Ovary (tissue), 9 donors: ENCODE results near the gene DEPDC5. TPM values are rescaled to one million over a fixed set of nuclear protein-coding genes. Genes with fewer than 3 reads are reported as not detected.

Experiments
- DNase-seq, 5 donors: peaks; one replicate each; pipeline ENCODE4 v3.0.0-alpha.2; 2019 to 2020
- H3K27ac ChIP-seq, 2 donors: fragments of 200-600 bp; one replicate each; pipeline versions ENCODE4 v1.5.1 to v1.8.0; 2019 to 2022
- H3K27me3 ChIP-seq: fragments of 200-600 bp; one replicate; pipeline ENCODE4 v1.8.0; 2022
- H3K36me3 ChIP-seq: fragments of 200-600 bp; sonication (generic); one replicate; pipeline ENCODE4 v1.5.1; 2019
- H3K4me1 ChIP-seq: one replicate; pipeline ENCODE4 v1.8.1; 2013; ENCODE audit warnings: mild to moderate bottlenecking, moderate library complexity; ENCODE audit not compliant: insufficient read depth
- H3K4me3 ChIP-seq: fragments of 200-600 bp; sonication (generic); one replicate; pipeline ENCODE4 v1.5.1; 2017
- H3K9me3 ChIP-seq, 2 donors: fragments of 200-600 bp in 1 of 2; sonication (generic) in 1 of 2; one replicate each; pipeline versions ENCODE4 v1.5.1 to v1.8.1; 2013 to 2019; ENCODE audit warnings: mild to moderate bottlenecking in 1 of 2, moderate library complexity in 1 of 2
- EP300 ChIP-seq: sonication (generic); formaldehyde crosslinking; IDR thresholded peaks from one replicate; pipeline ENCODE4 v1.6.1; 2017; ENCODE audit warnings: antibody characterized with exemption
- POLR2A ChIP-seq: fragments of 450-650 bp; IDR thresholded peaks from one replicate; pipeline ENCODE4 v1.6.1; 2017; ENCODE audit warnings: antibody characterized with exemption, mild to moderate bottlenecking, moderate library complexity
- WGBS, 3 donors: extraction: QIAGEN DNeasy Blood & Tissue Kit in 1 of 3; methylation state at CpG; one replicate each; pipeline versions ENCODE4 v1.1.5 to v1.1.7; 2013 to 2017; 5-methylcytosine and 5-hydroxymethylcytosine counted together
- intact Hi-C, 4 donors: fragments of 100-400 bp; cut with DNase I; formaldehyde crosslinking; loops; one replicate each; pipeline versions ENCODE4 v1.11.0 to v1.15.1; 2022 to 2023
- polyA plus RNA-seq, 2 donors: library from polyadenylated mRNA; stranded (reverse); fragments of 200-250 nt in 1 of 2; fragments of 350-450 nt in 1 of 2; fragmentation: Illumina TruSeq in 1 of 2; extraction: RNeasy Lipid Tissue Mini Kit (QIAGEN cat#74804) in 1 of 2; gene quantifications; one replicate each; pipeline ENCODE4 v1.2.3, GENCODE V29; 2013 to 2014
- total RNA-seq, 7 donors: library from RNA; depleted of rRNA in 2 of 7; stranded (reverse); fragments of >200 nt in 2 of 7; fragmentation: NEBNext Ultra II Directional in 3 of 7; extraction: Animal tissue kit (Norgen Biotek cat#: 25700) in 3 of 7; gene quantifications; one replicate each; pipeline versions ENCODE4 v1.1.0 to v1.2.4, GENCODE V29; 2016 to 2023
- TF ChIP-seq, protein P1 (sequence below), 3 donors: fragments of 450-650 bp in 2 of 3; fragments of 200-600 bp in 1 of 3; IDR thresholded peaks; one replicate each; pipeline versions ENCODE4 v1.5.1 to v1.8.0; 2016 to 2022; ENCODE audit warnings: antibody characterized with exemption in 3 of 3, mild to moderate bottlenecking in 1 of 3
- donor health status: DM: no; HTN: no; CAD: no; lungs with moderate emphysema.
- donor health status: DM: no; HTN: no; CAD: no.
- donor health status: Bipolar disorder and iron deficiency.
- donor health status: DM: yes; HTN: yes; CAD: no.
- donor health status: DM: no; HTN: no; CAD: no.
- donor health status: DM: yes; HTN: yes; CAD: no.

DEPDC5 gene
- total and polyA plus RNA-seq, 9 donors: 12.1 to 73.3 (median 32.8) TPM

DNA sequence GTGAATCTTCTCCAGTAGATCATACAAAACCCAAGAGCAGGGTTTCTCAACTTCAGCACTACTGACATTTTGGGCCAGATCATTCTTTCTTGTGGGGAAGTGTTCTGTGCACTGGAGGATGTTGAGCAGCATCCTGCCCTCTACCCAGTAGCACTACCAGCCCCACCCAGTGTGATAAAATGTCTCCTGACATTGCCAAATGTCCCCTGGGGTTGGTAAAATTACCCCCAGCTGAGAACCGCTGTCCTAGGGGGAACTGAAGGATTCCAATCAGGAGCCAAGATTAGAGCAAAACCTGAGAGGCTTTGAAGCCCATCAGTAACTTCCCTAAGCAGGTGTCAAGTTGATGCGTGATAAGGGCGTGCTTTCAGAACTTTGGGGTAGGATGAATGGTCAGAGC lies 129.2 kb downstream of the DEPDC5 start:
- no peaks in the 10 kb centered on the region for H3K4me1 ChIP-seq
- no peak overlapping the region for H3K4me3 ChIP-seq
- H3K27ac ChIP-seq: no peak overlapping the region
- 85 to 89% (median 88%) methylated on average over 3 of the region's 3 CpGs for WGBS, 3 donors
- TF ChIP-seq POLR2A (no peak), EP300 (no peak)
- TF ChIP-seq, protein P1, sequence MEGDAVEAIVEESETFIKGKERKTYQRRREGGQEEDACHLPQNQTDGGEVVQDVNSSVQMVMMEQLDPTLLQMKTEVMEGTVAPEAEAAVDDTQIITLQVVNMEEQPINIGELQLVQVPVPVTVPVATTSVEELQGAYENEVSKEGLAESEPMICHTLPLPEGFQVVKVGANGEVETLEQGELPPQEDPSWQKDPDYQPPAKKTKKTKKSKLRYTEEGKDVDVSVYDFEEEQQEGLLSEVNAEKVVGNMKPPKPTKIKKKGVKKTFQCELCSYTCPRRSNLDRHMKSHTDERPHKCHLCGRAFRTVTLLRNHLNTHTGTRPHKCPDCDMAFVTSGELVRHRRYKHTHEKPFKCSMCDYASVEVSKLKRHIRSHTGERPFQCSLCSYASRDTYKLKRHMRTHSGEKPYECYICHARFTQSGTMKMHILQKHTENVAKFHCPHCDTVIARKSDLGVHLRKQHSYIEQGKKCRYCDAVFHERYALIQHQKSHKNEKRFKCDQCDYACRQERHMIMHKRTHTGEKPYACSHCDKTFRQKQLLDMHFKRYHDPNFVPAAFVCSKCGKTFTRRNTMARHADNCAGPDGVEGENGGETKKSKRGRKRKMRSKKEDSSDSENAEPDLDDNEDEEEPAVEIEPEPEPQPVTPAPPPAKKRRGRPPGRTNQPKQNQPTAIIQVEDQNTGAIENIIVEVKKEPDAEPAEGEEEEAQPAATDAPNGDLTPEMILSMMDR (IDR thresholded peaks at IDR 0.05): no peak
- H3K36me3 ChIP-seq: no peaks in the 10 kb centered on the region
- DNase-seq: no peak
- H3K27me3 ChIP-seq: no peaks in the 10 kb centered on the region
- no peaks in the 10 kb centered on the region for H3K9me3 ChIP-seq
- intact Hi-C loops: no loop called here

DNA sequence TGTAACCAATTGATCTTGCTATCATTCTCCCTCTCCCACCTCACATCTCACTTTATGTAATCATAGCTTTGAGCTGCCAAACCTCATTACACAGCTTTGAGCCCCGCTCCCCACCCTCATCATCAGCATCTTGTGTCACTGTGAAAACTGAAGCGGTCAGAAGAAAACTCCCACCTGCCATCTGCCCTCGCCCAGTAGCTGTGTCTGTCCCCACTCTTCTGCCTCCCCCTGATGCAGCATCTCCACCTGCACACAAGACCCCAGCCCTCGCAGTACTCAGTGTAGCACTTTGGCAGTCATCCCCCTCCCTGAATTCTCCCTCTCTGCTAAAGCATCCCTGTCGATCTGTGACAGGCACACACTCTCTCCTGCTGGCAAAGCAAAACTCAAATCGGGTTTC lies 130.2 kb downstream of the DEPDC5 start:
- intact Hi-C loops: no loop called here
- Histone ChIP-seq H3K4me3 (no peak overlapping the region), H3K36me3 (no peaks in the 10 kb centered on the region), H3K27me3 (no peaks in the 10 kb centered on the region), H3K9me3 (no peaks in the 10 kb centered on the region), H3K4me1 (no peaks in the 10 kb centered on the region), H3K27ac (no peak overlapping the region)
- DNase-seq: no peak
- TF ChIP-seq, protein P1 (IDR thresholded peaks at IDR 0.05): no peak
- no peak for TF ChIP-seq EP300
- TF ChIP-seq POLR2A: no peak
- WGBS, 3 donors: 89 to 90% (median 90%) methylated on average over 6 of the region's 6 CpGs

DNA sequence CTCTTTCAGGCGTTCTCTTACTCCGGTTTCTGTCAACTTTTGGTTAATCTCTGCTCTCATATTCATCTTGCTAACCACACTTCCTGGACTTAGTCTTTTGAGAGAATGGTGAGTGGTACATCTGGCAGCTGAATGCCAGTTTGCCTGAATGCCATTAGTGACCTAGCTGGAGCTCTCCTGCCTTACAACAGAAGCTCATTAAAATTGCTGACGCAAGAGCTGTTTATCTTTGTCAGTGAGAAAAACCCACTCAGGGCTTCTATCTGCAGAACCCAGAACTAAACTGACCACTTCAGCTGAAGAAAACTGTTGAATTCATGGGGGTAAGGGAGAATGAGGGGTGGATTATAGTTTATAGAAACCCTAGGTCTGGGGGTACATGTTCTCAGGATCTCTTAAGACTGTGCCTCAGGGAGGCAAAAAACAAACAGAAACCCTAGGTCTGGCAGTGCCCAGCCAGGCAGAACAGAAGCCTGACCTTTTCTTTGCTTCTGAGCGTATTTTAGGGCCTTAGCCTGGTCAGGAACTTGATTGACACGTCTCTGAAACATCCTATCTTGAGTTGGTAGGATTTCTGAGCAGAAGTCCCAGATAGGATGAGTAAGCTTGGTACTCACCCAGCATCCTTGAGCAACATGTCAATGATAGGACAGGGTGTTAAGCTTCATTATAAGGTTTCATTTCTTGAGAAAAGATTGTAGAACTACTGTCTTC lies 137.7 kb downstream of the DEPDC5 start:
- Histone ChIP-seq H3K9me3 (no peaks in the 10 kb centered on the region), H3K36me3 (no peaks in the 10 kb centered on the region), H3K27ac (no peak overlapping the region), H3K27me3 (no peaks in the 10 kb centered on the region), H3K4me1 (peaks cover 6% of the 10 kb centered on the region), H3K4me3 (no peak overlapping the region)
- TF ChIP-seq, protein P1 (IDR thresholded peaks at IDR 0.05): no peak
- TF ChIP-seq EP300 (no peak), POLR2A (no peak)
- 87 to 92% (median 91%) methylated on average over 5 of the region's 5 CpGs for WGBS, 3 donors
- DNase-seq: no peak
- intact Hi-C loops: no loop called here

DNA sequence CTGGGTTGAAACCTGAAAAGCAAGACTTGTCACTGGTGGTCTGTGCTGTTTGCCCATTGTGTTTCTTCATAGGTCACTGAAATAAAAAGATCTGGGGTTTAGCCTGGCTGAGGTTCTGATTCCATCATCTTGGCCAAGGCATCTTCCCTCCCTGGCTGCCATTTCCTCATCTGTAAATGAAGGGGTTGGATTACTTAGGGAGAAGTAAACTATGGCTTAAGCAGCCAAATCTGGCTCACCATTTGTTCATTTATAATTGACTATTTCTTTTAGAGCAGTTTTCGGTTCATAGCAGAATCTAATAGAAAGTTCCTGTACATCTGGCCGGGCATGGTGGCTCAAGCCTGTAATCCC lies 138.2 kb downstream of the DEPDC5 start:
- Histone ChIP-seq H3K27ac (no peak overlapping the region), H3K4me3 (no peak overlapping the region), H3K36me3 (no peaks in the 10 kb centered on the region), H3K4me1 (peaks cover 7% of the 10 kb centered on the region), H3K27me3 (no peaks in the 10 kb centered on the region), H3K9me3 (no peaks in the 10 kb centered on the region)
- 94 to 100% (median 96%) methylated on average over 2 of the region's 2 CpGs for WGBS, 3 donors
- TF ChIP-seq, protein P1 (IDR thresholded peaks at IDR 0.05): no peak
- TF ChIP-seq POLR2A (no peak), EP300 (no peak)
- DNase-seq: no peak
- intact Hi-C loops: no loop called here
